Endothelial cell of umbilical vein (primary cell): ENCODE measurements around the gene FKBP7.

Source experiments
- CTCF ChIP-seq, 2 donors: IDR thresholded peaks; 1 replicate in 1 of 2; 2 replicates in 1 of 2; pipeline ENCODE4 v1.5.1; 2011; ENCODE audit warnings: low read length in 2 of 2, mild to moderate bottlenecking in 2 of 2, moderate library complexity in 2 of 2, control low read depth in 1 of 2, inconsistent platforms in 1 of 2, low read depth in 1 of 2; ENCODE audit not compliant: insufficient read depth in 1 of 2; ENCODE audit errors: extremely low read depth in 1 of 2
- EZH2 ChIP-seq: IDR thresholded peaks from 2 replicates; pipeline ENCODE4 v1.6.1; 2012; ENCODE audit warnings: borderline replicate concordance, low read depth, mild to moderate bottlenecking, moderate library complexity, low read length, inconsistent platforms; ENCODE audit not compliant: severe bottlenecking
- FOS ChIP-seq: IDR thresholded peaks from 2 replicates; pipeline ENCODE4 v1.6.1; 2011; ENCODE audit warnings: mild to moderate bottlenecking, low read length, moderate library complexity, borderline replicate concordance; ENCODE audit not compliant: insufficient read depth
- JUN ChIP-seq: IDR thresholded peaks from 2 replicates; pipeline ENCODE4 v1.6.1; 2011; ENCODE audit warnings: borderline replicate concordance, low read depth; ENCODE audit not compliant: insufficient read length, insufficient read depth
- MAX ChIP-seq: IDR thresholded peaks from 2 replicates; pipeline ENCODE4 v1.6.1; 2011; ENCODE audit not compliant: insufficient read depth, insufficient read length
- MYC ChIP-seq: IDR thresholded peaks from one replicate; pipeline ENCODE4 v1.6.1; 2011; ENCODE audit warnings: mild to moderate bottlenecking, low read depth, low read length
- POLR2A ChIP-seq: IDR thresholded peaks from 2 replicates; pipeline ENCODE4 v1.6.1; 2012; ENCODE audit warnings: low read depth, mild to moderate bottlenecking, control low read depth, low read length
- POLR2AphosphoS5 ChIP-seq: IDR thresholded peaks from 2 replicates; pipeline ENCODE4 v1.6.1; 2012; ENCODE audit warnings: low read depth, mild to moderate bottlenecking, control low read depth, low read length, moderate library complexity; ENCODE audit not compliant: insufficient read depth

GRCh38 chr2:178422097-178422496 lies 56.3 kb downstream of the FKBP7 start:
- TF ChIP-seq POLR2AphosphoS5 = no peak
- TF ChIP-seq CTCF (IDR thresholded peaks at IDR 0.05; ENCODE audit: extremely low read depth in 1 of 2, insufficient read depth in 1 of 2, low read depth in 1 of 2, low read length in 2 of 2) = no peak
- TF ChIP-seq POLR2A = no peak
- no peak for TF ChIP-seq MAX
- no peak for TF ChIP-seq FOS
- no peak for TF ChIP-seq EZH2
- no peak for TF ChIP-seq JUN
- TF ChIP-seq MYC = no peak
